Loucy (cell line): ENCODE measurements around the gene TNS3.

Source experiments
- H2AFZ ChIP-seq: fragments of 200-600 bp; sonication (generic); 2 replicates; pipeline ENCODE4 v1.6.0; 2016; ENCODE audit warnings: antibody characterized with exemption, mild to moderate bottlenecking, low read length, moderate library complexity
- H3F3A ChIP-seq: fragments of 200-600 bp; 2 replicates; pipeline ENCODE4 v1.6.0; 2016; ENCODE audit warnings: antibody characterized with exemption, low read depth, mild to moderate bottlenecking
- H3K27me3 ChIP-seq: fragments of 200-600 bp; sonication (generic); 2 replicates; pipeline ENCODE4 v1.6.1; 2014; ENCODE audit warnings: low read length, mild to moderate bottlenecking; ENCODE audit not compliant: insufficient read depth, poor library complexity, severe bottlenecking
- H3K36me3 ChIP-seq: fragments of 200-600 bp; sonication (generic); 2 replicates; pipeline ENCODE4 v1.6.1; 2016; ENCODE audit warnings: low read length; ENCODE audit not compliant: insufficient read depth
- H3K4me1 ChIP-seq: fragments of 200-600 bp; sonication (generic); 2 replicates; pipeline ENCODE4 v1.5.1; 2014; ENCODE audit warnings: low read length, mild to moderate bottlenecking; ENCODE audit not compliant: insufficient read depth, poor library complexity, severe bottlenecking
- H3K4me2 ChIP-seq: fragments of 200-600 bp; sonication (generic); 2 replicates; pipeline ENCODE4 v1.6.0; 2014; ENCODE audit warnings: antibody characterized with exemption, low read length, low read depth, mild to moderate bottlenecking; ENCODE audit not compliant: poor library complexity, severe bottlenecking
- H3K4me3 ChIP-seq: fragments of 200-600 bp; sonication (generic); 2 replicates; pipeline ENCODE4 v1.5.1; 2014; ENCODE audit warnings: low read length, mild to moderate bottlenecking, mixed read lengths; ENCODE audit not compliant: poor library complexity, severe bottlenecking
- H3K79me2 ChIP-seq: fragments of 200-600 bp; sonication (generic); 2 replicates; pipeline ENCODE4 v1.6.1; 2014; ENCODE audit warnings: low read length; ENCODE audit not compliant: insufficient read depth
- H3K9ac ChIP-seq: fragments of 200-600 bp; sonication (generic); 2 replicates; pipeline ENCODE4 v1.6.0; 2014; ENCODE audit warnings: mild to moderate bottlenecking, low read depth, low read length, moderate library complexity; ENCODE audit not compliant: poor library complexity, severe bottlenecking
- H3K9me2 ChIP-seq: fragments of 200-600 bp; sonication (generic); replicated peaks from 2 replicates; pipeline ENCODE4 v1.6.1; 2016; ENCODE audit warnings: low read depth, low read length, mixed read lengths
- H3K9me3 ChIP-seq: fragments of 200-600 bp; sonication (generic); 2 replicates; pipeline ENCODE4 v1.6.1; 2014; ENCODE audit warnings: mild to moderate bottlenecking, antibody characterized with exemption, low read length, low read depth; ENCODE audit not compliant: insufficient read depth
- H4K20me1 ChIP-seq: fragments of 200-600 bp; sonication (generic); 2 replicates; pipeline ENCODE4 v1.6.0; 2014; ENCODE audit warnings: antibody characterized with exemption, low read length, mild to moderate bottlenecking; ENCODE audit not compliant: insufficient read depth, poor library complexity, severe bottlenecking
- CTCF ChIP-seq: fragments of 200-600 bp; sonication (generic); conservative IDR thresholded peaks from 2 replicates; pipeline ENCODE4 v1.5.1; 2014; ENCODE audit warnings: mild to moderate bottlenecking, antibody characterized with exemption, low read length
- EZH2phosphoT487 ChIP-seq: fragments of 200-600 bp; IDR thresholded peaks from 2 replicates; pipeline ENCODE4 v1.6.1; 2018; ENCODE audit warnings: antibody characterized with exemption, mild to moderate bottlenecking, moderate library complexity, borderline replicate concordance

TNS3 gene

GRCh38 chr7:47489624-47490023 lies 92.3 kb downstream of the TNS3 start:
- peaks cover 3% of the 10 kb centered on the region; the same call in 1 of the 2 replicates for H3K9me3 ChIP-seq
- no peak overlapping the region for H2AFZ ChIP-seq
- TF ChIP-seq EZH2phosphoT487, result no peak
- TF ChIP-seq CTCF, result no peak
- no peak overlapping the region for H3K4me2 ChIP-seq
- no peaks in the 10 kb centered on the region for H3K9me2 ChIP-seq
- H3K9ac ChIP-seq, result no peak overlapping the region
- no peaks in the 10 kb centered on the region for H3F3A ChIP-seq
- H3K27me3 ChIP-seq, result no peaks in the 10 kb centered on the region
- H4K20me1 ChIP-seq, result no peaks in the 10 kb centered on the region
- no peaks in the 10 kb centered on the region for H3K79me2 ChIP-seq
- no peak overlapping the region for H3K4me3 ChIP-seq
- H3K36me3 ChIP-seq, result no peaks in the 10 kb centered on the region
- no peaks in the 10 kb centered on the region for H3K4me1 ChIP-seq

- Histone ChIP-seq H3K9ac (no peak overlapping the region), H3F3A (no peaks in the 10 kb centered on the region), H4K20me1 (no peaks in the 10 kb centered on the region), H3K79me2 (no peaks in the 10 kb centered on the region), H3K4me2 (no peak overlapping the region), H3K36me3 (no peaks in the 10 kb centered on the region), H3K9me2 (no peaks in the 10 kb centered on the region), H3K4me1 (no peaks in the 10 kb centered on the region), H3K27me3 (no peaks in the 10 kb centered on the region), H2AFZ (no peak overlapping the region), H3K4me3 (no peak overlapping the region), H3K9me3 (peaks cover 3% of the 10 kb centered on the region; the same call in 1 of the 2 replicates)
- TF ChIP-seq EZH2phosphoT487 (no peak), CTCF (no peak)
These were observed 93.0 kb downstream of the TNS3 start for GRCh38 chr7:47488969-47489342.

- Histone ChIP-seq H3K27me3 (no peaks in the 10 kb centered on the region), H2AFZ (no peak overlapping the region), H3F3A (no peaks in the 10 kb centered on the region), H3K9ac (no peak overlapping the region), H3K4me1 (no peaks in the 10 kb centered on the region), H3K9me3 (peaks cover 3% of the 10 kb centered on the region; the same call in 1 of the 2 replicates), H3K36me3 (no peaks in the 10 kb centered on the region), H3K4me2 (no peak overlapping the region), H3K4me3 (no peak overlapping the region), H4K20me1 (no peaks in the 10 kb centered on the region), H3K79me2 (no peaks in the 10 kb centered on the region), H3K9me2 (no peaks in the 10 kb centered on the region)
- no peak for TF ChIP-seq EZH2phosphoT487
- TF ChIP-seq CTCF, result no peak
These were observed 93.5 kb downstream of the TNS3 start for GRCh38 chr7:47488201-47488968.
